Measurements from ENCODE around the gene CCDC106.

The CCDC106 gene

DNA sequence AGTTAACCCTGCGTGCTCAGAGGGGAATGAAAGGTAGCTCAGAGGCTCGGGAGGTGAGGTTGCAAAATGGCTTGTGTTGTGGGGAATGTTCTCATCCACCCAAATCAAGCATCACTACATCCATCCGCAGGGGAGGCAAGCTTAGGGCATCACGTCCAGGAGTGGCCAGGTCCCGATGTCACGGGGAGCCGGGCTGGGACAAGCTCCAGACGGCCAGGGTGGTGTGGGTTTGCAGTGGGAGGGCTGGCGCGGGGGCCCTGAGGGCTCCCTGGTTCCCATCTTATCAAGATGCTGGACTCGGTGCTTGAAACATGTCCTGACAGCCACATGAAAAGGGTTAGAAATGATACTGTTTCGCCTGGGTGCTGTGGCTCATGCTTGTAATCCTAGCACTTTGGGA is 52.8 kb downstream of the CCDC106 start:
- no peak for DNase-seq

DNA sequence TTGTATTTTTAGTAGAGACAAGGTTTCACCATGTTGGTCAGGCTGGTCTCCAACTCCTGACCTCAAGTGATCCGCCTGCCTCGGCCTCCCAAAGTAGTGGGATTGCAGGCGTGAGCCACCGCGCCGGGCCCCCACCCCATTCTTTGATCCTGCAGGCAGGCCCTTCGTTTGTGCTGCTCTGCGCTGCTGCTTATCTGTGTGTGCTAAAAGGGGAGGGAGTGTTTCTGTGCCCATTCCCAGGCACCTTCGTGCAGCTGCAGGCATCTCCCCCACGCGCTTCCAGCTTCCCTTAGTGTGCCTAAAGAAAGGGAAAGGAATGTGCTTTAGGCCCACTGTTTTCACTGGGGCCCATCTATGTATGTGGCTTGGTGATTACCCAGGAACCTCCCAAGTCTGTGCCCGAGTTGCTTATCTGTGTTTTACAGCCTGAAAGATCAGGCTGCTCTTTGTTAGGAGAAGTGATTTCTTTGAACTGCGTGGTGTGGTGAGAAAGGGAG is 54.2 kb downstream of the CCDC106 start:
- no peak for DNase-seq

Data from NCI-H2081 treated with DMSO at 0.1 percent for 48 hours (cell line).